ENCODE measurements around the gene ADAMTS17.

The ADAMTS17 gene

DNA sequence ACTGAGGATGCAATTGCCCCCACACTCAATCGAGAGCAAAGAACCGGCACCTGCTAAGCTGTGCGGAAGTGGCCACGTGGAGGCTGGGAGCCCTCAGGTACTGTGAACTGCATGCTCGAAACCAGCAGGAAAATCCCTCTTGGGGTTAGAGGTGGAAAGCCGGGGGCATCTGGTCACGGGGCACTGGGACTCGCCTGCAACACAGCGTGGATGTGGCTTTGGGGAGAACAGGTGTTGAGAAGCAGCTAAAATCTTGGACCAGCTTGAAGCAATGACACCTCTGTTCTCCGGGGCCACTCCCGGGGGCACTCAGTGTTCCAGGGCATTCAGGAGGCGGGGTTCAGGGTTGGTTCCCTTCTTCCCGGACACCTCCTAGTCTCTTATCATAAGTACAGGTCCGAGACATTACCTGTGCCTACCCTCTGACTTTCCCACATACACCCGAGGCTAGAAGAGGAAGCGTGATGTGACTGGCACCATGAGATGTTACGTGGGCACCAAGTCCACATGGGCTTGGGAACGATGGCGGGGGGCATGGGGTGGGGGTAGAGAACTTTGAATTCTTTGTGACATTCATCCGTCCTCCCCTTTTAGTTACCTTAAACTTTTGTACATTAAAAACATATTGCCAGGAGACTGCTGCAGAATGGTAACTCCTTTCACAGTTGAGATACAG lies 172.0 kb downstream of the ADAMTS17 start:
- DNase-seq (ENCODE audit: low read depth) = no peak

DNA sequence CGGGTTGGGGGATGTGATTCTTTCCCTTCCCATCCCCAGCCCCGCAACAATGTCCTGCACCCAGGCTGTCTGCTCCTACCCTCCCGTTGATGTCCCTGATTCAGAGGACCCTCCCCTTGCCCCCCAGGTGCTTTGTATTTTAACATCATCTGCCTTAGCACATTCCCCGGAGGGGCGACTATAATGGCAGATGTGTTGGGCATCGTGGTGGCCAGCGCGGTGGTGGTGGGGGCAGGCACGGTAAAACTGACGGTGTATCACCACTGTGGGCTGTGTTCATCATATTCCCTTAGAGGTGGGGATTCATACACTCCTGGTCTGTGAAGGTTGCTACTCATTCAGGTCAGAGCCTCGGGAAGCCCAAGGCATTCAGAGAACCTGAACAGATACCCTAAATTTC lies 173.0 kb downstream of the ADAMTS17 start:
- no peak for DNase-seq (ENCODE audit: low read depth)

DNA sequence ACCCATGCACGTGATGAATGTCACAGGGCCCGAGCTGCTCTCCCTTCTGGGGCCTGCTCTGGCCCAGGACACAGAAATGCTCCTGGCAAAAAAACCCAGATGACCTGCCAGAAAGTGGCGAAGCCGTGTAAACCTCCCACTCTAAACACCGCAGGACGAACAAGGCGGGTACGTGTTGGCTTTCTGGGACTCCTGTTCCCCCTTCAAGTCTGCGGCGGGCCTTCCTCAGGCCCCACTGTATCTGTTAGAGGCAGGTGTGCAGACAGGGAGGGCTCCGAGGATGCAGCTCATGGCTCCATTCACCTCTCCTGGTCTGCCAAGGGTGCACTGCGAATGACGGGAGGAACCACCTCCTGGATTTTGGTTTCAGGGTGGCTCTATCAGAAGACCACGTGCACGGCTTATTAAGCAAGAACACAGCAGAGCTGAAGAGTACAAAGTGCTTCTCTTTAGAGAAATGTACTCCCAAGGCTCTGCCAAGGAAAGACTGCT lies 173.8 kb downstream of the ADAMTS17 start:
- no peak for DNase-seq (ENCODE audit: low read depth)

DNA sequence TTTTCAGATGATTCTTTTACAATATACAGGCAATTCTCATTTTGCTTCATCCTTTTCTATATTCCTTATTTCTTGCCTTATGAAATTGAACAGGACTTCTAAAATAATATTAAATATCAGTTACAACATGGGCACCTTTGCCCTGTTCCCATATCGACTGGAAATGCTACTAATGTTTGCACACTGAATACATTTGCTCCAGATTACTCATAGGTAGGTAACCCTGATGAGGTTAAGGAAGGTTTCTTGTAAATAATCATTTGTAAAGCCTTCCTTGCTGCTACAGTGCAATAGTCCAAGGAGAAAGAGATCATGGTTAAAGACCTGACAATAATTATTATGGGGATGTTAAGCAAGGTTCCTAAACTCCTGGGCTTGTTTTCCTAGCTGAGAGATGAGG lies 175.5 kb downstream of the ADAMTS17 start:
- DNase-seq (ENCODE audit: low read depth) = no peak

DNA sequence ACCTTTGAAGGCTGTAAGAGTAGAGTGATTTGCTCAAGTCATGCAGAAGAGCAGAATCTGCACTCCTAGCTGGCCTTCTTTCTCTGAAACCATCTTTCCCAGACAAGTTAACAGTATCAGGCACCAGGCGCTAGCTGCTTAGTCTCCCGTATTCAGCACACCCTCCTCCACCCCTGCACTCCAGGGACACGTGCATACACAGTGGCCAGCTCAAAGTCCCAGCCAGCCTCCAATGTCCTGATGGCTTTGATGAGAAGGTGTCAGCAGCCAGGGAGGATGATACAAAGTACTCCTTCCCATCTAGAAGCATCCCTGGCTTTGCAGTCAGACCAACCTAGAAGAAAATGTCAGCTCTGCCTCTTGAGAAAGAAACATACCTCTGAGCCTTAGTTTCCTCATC lies 177.8 kb downstream of the ADAMTS17 start:
- no peak for DNase-seq (ENCODE audit: low read depth)

DNA sequence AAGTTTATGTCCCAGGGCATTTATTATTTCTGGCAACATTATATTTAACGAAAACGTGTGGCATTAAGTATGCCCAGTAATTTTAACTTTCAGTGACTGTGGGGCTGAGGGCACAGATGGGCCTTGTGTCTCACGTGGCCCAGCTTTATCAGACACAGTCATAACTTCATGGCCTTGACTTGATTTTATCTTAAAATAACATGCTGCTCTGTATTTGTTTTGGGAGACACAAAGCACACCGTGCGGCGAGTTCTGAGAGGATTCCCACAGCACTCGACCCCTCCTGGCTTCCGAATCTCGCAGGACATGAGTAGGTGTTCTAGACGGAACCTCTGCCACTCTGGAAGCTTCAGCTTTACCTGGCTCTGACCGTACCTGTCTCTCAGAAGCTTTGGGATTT lies 180.8 kb downstream of the ADAMTS17 start:
- no peak for DNase-seq (ENCODE audit: low read depth)

DNA sequence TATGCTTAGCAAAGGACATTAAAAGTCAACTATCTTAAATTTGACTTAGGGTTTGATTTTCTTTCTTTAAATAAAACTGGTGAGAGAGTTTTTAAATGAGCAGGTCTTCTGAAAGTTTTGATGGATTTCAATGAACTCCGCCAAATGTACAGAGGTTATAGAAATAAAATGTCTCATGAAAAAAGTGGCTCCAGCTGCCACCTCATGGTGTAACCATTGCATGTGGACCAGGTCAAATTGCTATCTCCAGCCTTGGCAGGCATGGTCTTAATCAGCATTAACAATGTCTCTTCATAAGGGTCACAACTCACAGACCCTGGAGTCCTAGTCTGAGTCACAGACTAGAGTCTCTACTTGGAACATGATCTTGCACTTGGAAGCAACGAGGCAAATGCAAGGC lies 182.3 kb downstream of the ADAMTS17 start:
- no peak for DNase-seq (ENCODE audit: low read depth)

DNA sequence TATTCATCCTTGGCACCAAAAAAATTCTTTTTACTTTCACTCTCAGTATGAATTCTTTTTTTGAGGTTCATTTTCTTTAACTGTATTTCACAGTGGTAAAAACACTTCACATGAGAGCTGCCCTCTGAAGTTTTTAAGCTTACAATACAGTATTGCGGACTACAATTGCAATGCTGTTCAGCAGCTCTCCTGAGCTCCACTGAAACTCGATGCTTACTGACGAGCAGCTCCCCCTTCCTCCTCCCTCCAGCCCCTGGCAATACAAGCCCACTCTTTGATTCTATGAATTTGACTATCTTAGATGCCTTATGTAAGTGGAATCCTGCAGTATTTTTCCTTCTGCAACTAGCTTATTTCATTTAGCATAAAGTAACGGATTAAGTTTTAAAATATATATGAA lies 183.4 kb downstream of the ADAMTS17 start:
- DNase-seq (ENCODE audit: low read depth) = no peak

DNA sequence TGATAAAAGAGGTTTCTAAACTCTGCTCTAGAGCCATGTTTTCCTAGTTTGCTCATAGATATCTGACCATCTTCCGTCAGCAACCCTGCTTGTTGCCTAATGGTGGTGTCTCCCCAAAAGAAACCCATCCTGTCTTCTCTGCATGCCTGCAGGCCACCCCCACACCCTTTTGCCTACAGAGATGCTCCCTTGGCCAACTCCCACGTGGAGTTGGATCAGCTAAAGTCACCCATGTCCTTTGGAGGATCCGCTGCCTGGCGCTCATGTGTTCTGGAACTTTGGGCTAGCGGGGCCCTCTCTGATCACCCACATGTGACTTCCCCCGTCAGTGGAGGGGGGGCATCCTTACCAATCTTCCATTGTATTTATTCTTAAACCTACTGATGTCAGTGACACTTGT lies 185.6 kb downstream of the ADAMTS17 start:
- no peak for DNase-seq (ENCODE audit: low read depth)

DNA sequence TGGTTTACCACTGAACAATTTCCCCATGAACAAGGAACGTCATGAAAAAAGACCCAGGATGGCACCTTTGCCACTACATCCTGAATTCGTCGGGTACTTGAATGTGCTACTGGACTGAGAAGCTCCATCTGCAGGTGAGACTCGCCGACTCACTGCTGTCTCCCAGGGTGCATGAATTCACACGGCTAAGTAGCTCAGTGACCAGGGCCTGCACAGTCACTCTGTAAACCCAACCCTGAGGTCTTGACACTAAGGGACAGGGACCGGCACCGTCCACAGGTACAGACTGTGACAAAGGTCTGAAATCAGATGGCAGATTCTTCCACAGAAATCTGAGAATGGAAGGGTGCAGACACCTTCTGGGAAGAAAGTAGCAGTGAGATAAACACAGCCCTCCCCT lies 187.4 kb downstream of the ADAMTS17 start:
- DNase-seq (ENCODE audit: low read depth) = no peak

DNA sequence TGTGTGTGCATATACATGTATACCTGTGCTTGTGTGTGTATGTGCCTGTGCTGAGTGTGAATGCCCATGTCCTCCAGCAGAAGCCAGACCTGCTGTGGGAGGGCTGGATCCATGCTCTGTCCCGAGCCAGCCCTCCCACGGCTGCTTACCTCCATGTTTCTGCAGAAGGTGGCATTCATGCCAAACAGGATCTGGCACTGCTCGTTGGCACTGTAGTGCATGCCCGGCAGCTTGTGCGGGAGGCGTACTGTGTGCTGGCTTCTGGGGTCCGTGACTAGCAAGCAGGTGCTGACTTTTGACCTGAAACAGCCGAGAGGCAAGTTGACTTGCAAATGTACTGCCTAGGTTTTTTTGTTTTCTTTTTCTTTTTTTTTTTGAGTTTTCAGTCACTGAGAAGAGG lies 189.3 kb downstream of the ADAMTS17 start:
- no peak for DNase-seq (ENCODE audit: low read depth)

DNA sequence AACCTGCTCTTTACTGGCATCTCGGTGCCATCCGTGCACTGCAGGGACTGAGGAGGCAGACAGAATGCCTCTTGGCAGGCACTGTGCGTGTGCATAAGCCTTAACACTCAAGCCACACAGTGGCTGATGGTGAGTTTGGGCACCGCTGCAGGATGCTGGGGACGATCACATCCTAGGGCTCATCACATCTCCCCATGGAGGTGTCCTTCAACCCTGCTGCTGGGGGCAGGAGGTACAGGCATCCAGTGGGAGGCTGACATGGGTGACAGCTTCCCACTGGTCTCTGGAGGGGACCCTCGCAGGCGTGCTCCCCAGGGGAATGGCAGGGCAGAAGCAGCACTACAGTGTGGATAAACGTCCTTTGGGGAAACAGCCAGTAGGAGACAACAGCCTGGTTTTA lies 190.9 kb downstream of the ADAMTS17 start:
- DNase-seq (ENCODE audit: low read depth) = no peak

DNA sequence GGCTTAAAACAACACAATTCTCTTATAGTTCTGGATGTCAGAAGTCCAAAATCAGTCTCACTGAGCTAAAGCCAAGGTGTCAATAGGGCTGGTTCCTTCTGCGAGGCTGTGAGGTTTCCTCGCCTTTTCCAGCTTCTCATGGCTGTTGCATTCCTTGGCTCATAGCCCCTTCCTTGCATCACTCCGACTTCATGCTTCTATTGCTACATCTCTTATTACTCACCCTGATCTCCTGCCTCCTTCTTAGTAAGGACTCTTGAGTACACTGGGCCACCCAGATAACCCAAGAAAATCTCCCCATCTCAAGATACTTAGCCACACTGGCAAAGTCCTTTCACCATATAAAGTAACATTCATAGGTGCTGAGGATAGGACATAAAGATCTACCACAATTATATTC lies 193.9 kb downstream of the ADAMTS17 start:
- no peak for DNase-seq (ENCODE audit: low read depth)

DNA sequence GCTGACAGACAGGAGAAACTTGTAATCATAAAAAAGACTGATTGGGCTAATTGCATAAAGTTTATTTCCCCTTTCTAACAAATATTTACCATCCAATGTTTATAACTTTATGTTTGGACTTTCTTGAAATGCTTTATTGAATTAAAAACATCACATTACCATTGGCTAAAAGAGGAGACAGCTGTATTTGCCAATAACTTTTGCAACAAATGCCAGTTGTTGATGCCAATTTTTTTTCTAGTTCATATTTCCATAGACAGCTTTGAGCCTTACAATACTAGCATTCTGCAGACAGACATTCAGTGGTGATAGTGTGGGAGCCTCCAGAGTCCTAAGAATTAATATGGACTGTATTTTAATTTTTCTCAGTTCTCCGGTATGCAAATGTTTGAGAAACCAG lies 198.4 kb downstream of the ADAMTS17 start:
- DNase-seq (ENCODE audit: low read depth) = no peak

DNA sequence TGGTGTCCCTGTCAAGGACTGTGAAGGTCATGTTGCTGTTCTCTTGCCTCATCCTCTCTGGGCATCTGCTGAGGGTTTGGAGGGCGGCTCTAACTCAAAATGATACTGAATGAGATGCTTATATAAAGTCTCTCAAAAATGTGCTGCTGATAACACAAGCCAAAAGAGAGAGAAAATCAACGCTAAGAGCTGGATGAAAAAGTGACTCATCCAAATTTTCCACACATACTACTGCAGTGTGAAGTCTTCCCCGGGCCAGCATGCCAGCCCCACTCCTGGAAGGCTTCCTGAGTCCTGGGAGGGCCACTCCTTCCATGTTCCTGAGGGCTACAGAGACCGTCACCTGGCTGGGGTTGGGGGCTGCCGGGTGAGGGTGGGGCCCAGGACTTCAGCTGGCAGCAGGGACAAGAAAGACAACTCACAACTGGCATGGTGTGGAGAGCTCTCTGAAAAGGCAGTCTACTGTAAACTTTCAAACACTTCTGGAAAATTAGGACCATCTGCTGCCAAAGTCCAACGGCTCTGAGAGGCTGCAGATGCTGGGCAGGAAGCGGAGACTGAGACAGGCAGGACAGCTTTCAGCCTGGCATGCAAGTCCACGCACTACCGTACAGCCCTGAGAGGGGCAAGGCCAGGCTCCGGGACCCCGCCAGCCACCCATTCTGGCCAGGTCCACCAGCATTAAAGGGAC lies 200.3 kb downstream of the ADAMTS17 start:
- no peak for DNase-seq (ENCODE audit: low read depth)

DNA sequence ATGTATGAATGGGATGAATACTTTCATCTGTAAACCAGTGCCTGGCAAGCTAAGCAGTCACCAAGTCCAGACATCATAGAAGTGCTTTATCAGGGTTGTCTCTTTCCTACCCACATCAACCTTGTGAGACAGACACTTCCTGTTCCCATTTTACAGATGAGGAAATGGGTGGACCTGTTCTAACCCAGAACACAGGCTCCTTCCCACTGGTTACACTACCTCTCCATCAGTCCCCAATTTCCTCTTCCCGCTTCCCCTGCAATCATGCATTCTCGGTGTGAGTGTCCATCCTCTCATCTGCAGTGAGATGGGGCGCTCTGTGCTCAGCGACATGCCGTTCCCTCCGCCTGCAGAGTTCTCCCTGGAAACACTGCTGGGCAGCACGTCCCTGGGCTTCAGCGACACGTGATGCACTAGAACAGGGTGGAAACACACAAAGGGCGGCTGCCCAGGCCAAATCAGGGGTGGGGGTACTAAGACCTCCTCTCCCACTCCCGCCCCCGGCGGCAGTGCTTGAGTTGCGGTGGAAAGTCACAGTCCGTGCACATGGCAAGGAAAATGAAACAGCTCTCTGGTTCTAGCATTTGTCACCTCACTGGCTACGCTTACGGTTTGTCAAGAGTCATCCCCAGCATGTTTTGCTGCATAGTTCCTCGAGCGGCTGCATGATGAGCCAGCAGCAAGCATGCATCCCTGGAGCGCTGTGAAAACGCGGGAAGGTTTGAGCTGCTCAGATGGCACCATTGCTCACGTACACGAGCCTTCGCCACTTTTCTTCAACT lies 201.1 kb downstream of the ADAMTS17 start:
- no peak for DNase-seq (ENCODE audit: low read depth)

DNA sequence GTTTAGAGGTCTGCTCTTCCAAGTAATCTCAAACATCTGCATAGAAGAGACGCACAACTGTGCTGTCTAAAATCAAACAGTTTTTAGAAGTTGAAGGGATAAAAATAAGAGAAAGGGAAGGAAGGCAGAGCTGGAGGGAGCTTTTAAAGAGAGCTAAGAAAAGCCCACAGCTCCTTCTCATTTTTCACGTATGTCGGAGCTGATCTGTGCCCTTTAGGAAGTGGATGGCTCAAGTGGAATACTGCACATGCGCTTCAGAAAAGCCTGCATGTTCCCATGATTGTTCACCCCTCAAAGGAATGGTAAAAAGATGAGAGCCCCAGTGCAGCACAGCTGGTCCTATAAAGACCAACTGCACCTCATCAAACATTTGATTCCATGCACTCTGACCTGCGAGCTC lies 207.2 kb downstream of the ADAMTS17 start:
- DNase-seq (ENCODE audit: low read depth) = no peak

DNA sequence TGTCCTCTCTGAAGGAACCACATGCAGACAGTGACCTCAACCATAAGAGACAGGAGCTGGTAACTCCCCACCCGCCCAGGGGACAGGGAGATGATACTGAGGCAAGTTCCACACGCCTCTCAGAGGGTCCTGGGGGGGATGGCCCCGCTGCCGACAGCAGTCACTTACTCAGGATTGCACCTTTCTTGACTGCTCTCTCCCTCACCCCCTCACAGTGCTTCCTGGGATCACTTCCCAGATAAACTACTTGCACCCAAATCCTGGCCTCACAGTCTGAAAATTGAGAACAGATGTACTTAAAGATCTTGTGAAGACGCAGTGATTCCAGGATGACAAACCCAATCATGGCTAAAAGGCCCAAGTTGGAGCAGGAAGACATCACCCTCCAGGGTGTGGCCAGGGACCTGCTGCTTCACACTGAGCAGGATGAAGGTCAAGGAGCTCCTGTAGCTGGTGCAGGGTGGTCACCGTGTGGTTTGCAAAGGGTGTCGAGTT lies 207.6 kb downstream of the ADAMTS17 start:
- no peak for DNase-seq (ENCODE audit: low read depth)

DNA sequence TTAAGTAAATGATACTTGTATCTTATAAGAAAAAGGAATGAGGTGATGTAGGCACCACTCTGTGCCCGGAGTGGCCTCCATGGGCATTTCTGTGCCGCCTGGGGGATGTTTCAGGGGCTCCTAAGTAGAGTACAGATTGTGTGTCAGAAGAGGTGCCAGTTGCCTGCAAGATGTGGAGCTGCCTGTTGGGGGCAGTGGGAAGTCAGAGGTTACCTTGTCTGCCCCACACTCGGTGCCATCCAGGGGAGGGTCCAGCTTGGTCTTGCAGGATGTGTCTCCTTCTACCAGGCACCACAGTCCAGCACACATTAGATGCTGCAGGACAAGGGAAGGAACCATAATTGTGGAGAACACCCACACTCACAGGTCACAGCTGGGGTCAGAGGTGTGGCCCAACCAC lies 208.8 kb downstream of the ADAMTS17 start:
- no peak for DNase-seq (ENCODE audit: low read depth)

DNA sequence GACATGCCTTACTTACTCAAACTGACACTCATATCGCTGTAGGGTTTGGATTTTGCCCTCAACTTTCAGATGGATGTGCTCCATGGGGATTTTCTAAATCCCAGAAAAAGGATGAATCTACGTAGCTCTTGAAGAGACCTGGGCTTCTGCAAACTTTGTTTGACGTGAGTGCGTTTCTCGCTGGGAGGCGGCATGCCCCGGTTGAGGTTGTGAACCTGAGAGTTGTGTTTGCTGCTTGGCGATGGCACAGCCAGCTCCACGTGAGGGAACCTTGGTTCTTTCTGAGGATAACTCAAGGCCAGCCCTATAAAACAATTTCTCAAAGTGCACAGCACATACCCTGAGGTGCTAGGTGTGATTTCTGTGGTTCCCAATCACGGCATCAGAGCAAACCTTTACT lies 209.5 kb downstream of the ADAMTS17 start:
- no peak for DNase-seq (ENCODE audit: low read depth)

DNA sequence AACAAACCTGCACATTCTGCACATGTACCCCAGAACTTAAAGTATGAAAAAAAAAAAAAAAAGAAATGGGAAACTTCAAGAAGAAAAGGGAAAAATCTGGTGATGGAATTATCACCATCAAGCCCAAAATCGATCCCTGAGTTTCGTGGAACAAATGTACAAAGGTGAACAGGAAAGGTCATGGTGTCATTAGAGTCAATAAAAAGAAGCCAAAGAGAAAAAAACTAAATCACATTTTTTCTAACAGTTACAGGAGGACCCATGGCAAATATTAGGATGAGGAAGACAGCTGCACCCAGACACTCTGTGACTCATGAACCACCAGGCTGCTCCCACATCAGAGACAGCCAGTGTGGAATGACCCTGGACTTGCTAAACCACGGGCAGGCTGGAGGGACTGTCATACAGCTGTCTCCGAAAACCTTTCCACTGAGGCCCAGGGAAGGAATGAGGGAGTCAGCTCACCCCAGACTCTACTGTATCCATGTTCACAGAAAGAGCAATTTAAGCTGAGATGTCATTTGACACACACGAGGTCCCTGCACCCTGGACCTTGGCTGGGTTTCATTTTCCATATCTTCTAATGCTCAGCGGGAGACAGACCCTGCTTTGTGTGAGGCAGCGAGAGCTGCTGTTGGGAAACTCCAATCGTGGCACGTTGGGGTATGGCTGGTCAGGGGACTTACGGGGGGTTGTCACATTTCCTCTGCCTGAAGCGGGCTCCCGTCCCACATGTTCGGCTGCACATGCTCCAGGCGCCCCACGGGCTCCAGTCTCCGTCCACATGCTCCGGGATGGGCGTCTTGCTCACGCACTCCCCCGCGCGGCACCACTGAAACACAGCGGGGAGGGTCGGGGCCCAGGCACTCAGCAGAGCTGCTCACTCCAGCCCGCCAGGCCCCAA lies 210.2 kb downstream of the ADAMTS17 start:
- DNase-seq (ENCODE audit: low read depth) = no peak

DNA sequence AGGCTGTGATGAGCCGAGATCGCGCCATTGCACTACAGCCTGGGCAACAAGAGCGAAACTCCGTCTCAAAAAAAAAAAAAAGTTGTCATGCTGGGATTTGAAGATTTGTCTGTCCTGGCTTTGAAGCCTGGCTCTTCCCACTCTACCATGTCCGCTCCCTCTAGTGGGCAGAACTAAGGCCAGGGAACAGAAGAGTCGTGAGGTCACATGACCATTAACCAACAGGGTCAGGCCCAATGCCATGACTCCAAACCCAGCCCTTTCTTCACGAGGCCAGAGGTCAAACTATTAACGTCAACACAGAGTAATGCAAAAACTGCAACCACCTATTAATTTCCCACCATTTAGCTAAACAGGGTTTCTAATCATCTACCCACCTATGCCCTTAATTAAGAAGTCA lies 212.1 kb downstream of the ADAMTS17 start:
- DNase-seq (ENCODE audit: low read depth) = no peak

All from T-helper 22 cell (primary cell).